Mesothelial cell of epicardium (in vitro differentiated cells): Measurements from ENCODE around the gene SAP30BP. TPM values are rescaled to one million over a fixed set of nuclear protein-coding genes. Genes with fewer than 3 reads are reported as not detected.

ENCODE experiments used
- DNase-seq, 2 experiments: peaks; one replicate each; pipeline ENCODE4 v3.0.0; 2021; ENCODE audit warnings: low spot score in 2 of 2; ENCODE audit not compliant: unreplicated experiment in 2 of 2
- H3K27ac Mint-ChIP-seq: 2 replicates; pipeline ENCODE4 v1.8.0; 2021; ENCODE audit warnings: mixed read lengths
- H3K27me3 Mint-ChIP-seq: 2 replicates; pipeline ENCODE4 v1.8.0; 2021; ENCODE audit warnings: low read depth, mixed read lengths
- H3K36me3 Mint-ChIP-seq: 2 replicates; pipeline ENCODE4 v1.8.0; 2021; ENCODE audit warnings: mixed read lengths
- H3K4me1 Mint-ChIP-seq: 2 replicates; pipeline ENCODE4 v1.8.0; 2021; ENCODE audit warnings: mixed read lengths
- H3K4me3 Mint-ChIP-seq: 2 replicates; pipeline ENCODE4 v1.8.0; 2021; ENCODE audit warnings: mild to moderate bottlenecking, moderate library complexity, mixed read lengths
- H3K9me3 Mint-ChIP-seq: 2 replicates; pipeline ENCODE4 v1.8.0; 2021; ENCODE audit warnings: mixed read lengths
- CTCF ChIP-seq: fragments of 200-600 bp; sonication (generic); IDR thresholded peaks from one replicate; pipeline ENCODE4 v1.5.0; 2021; ENCODE audit warnings: antibody characterized with exemption; ENCODE audit not compliant: unreplicated experiment
- total RNA-seq: library from RNA; stranded (reverse); gene quantifications from 3 replicates; pipeline ENCODE4 v1.2.1, GENCODE V29; 2021

SAP30BP gene
- total RNA-seq, 1 donor from 2014 or later = 96.0 TPM

GRCh38 chr17:75749545-75750389 is 82.6 kb downstream of the SAP30BP start:
- Mint-ChIP-seq H3K9me3 (no peaks in the 10 kb centered on the region), H3K4me3 (no peak overlapping the region), H3K27me3 (no peaks in the 10 kb centered on the region), H3K27ac (no peak overlapping the region), H3K36me3 (peaks cover 14% of the 10 kb centered on the region), H3K4me1 (peaks cover 4% of the 10 kb centered on the region)
- peak; percentile 84 to 91 for DNase-seq
- peak; percentile 98 for TF ChIP-seq CTCF

GRCh38 chr17:75750661-75751423 is 83.7 kb downstream of the SAP30BP start:
- Mint-ChIP-seq H3K4me1 (peaks cover 7% of the 10 kb centered on the region), H3K27ac (no peak overlapping the region), H3K4me3 (no peak overlapping the region), H3K27me3 (no peaks in the 10 kb centered on the region), H3K9me3 (no peaks in the 10 kb centered on the region), H3K36me3 (peaks cover 14% of the 10 kb centered on the region)
- no peak for DNase-seq
- no peak for TF ChIP-seq CTCF

- H3K4me1 Mint-ChIP-seq = peaks cover 7% of the 10 kb centered on the region
- TF ChIP-seq CTCF = no peak
- peaks cover 14% of the 10 kb centered on the region for H3K36me3 Mint-ChIP-seq
- DNase-seq = no peak
- H3K27ac Mint-ChIP-seq = no peak overlapping the region
- H3K4me3 Mint-ChIP-seq = no peak overlapping the region
- no peaks in the 10 kb centered on the region for H3K27me3 Mint-ChIP-seq
- no peaks in the 10 kb centered on the region for H3K9me3 Mint-ChIP-seq
Observed at GRCh38 chr17:75751676-75752404, 84.7 kb downstream of the SAP30BP start.

GRCh38 chr17:75752405-75752709 is 85.2 kb downstream of the SAP30BP start:
- peak overlapping the region; percentile 22 for H3K4me3 Mint-ChIP-seq
- peaks cover 7% of the 10 kb centered on the region for H3K4me1 Mint-ChIP-seq
- peaks cover 14% of the 10 kb centered on the region for H3K36me3 Mint-ChIP-seq
- H3K27me3 Mint-ChIP-seq = no peaks in the 10 kb centered on the region
- TF ChIP-seq CTCF = no peak
- no peaks in the 10 kb centered on the region for H3K9me3 Mint-ChIP-seq
- DNase-seq = no peak
- H3K27ac Mint-ChIP-seq = no peak overlapping the region

GRCh38 chr17:75752802-75753513 is 85.8 kb downstream of the SAP30BP start:
- H3K4me1 Mint-ChIP-seq = peaks cover 7% of the 10 kb centered on the region
- no peak overlapping the region for H3K4me3 Mint-ChIP-seq
- TF ChIP-seq CTCF = no peak
- no peak overlapping the region for H3K27ac Mint-ChIP-seq
- H3K9me3 Mint-ChIP-seq = no peaks in the 10 kb centered on the region
- H3K27me3 Mint-ChIP-seq = no peaks in the 10 kb centered on the region
- H3K36me3 Mint-ChIP-seq = peaks cover 11% of the 10 kb centered on the region
- DNase-seq = no peak
